Adrenal gland (tissue), 12 donors: ENCODE measurements around the gene RNU6-9. TPM values are rescaled to one million over a fixed set of nuclear protein-coding genes. Genes with fewer than 3 reads are reported as not detected.

Experiments
- DNase-seq, 7 donors: peaks; one replicate each; pipeline ENCODE4 v3.0.0-alpha.2; 2019 to 2020
- H3K27ac ChIP-seq, 5 donors: fragments of 200-600 bp; sonication (generic) in 4 of 5; 1 replicate in 3 of 5; 2 replicates in 2 of 5; pipeline versions ENCODE4 v1.5.1 to v1.8.0; 2016 to 2020; ENCODE audit warnings: mild to moderate bottlenecking in 1 of 5
- H3K27me3 ChIP-seq: fragments of 200-600 bp; 2 replicates; pipeline ENCODE4 v1.8.0; 2021
- H3K36me3 ChIP-seq, 2 donors: fragments of 200-600 bp; replicated peaks in 1 of 2; 1 replicate in 1 of 2; 2 replicates in 1 of 2; pipeline versions ENCODE4 v1.5.1 to v1.8.0; 2018 to 2022
- H3K4me1 ChIP-seq, 2 donors: fragments of 200-600 bp; replicated peaks in 1 of 2; 1 replicate in 1 of 2; 2 replicates in 1 of 2; pipeline versions ENCODE4 v1.5.1 to v1.8.0; 2018 to 2021
- H3K4me3 ChIP-seq, 4 donors: fragments of 200-600 bp; sonication (generic) in 3 of 4; one replicate each; pipeline ENCODE4 v1.5.1; 2016 to 2018
- H3K9me3 ChIP-seq, 3 donors: fragments of 200-600 bp; sonication (generic) in 1 of 3; replicated peaks in 1 of 3; 1 replicate in 2 of 3; 2 replicates in 1 of 3; pipeline versions ENCODE4 v1.5.1 to v1.8.0; 2016 to 2021
- CTCF ChIP-seq, 6 experiments: fragments of 450-650 bp in 4 of 6; fragments of 200-600 bp in 2 of 6; sonication (generic) in 1 of 6; IDR thresholded peaks; 1 replicate in 5 of 6; 2 replicates in 1 of 6; pipeline versions ENCODE4 v1.5.1 to v1.8.0; 2016 to 2021; ENCODE audit warnings: antibody characterized with exemption in 6 of 6, mild to moderate bottlenecking in 2 of 6, moderate library complexity in 1 of 6
- POLR2A ChIP-seq, 2 donors: fragments of 450-650 bp; IDR thresholded peaks; one replicate each; pipeline ENCODE4 v1.6.1; 2017; ENCODE audit warnings: antibody characterized with exemption in 2 of 2, mild to moderate bottlenecking in 2 of 2, moderate library complexity in 1 of 2
- WGBS, 4 donors: extraction: QIAGEN DNeasy Blood & Tissue Kit in 2 of 4; methylation state at CpG; one replicate each; pipeline versions ENCODE4 v1.1.5 to v1.1.7; 2013 to 2017; 5-methylcytosine and 5-hydroxymethylcytosine counted together
- intact Hi-C, 2 donors: fragments of 100-400 bp; cut with DNase I; formaldehyde crosslinking; loops; one replicate each; pipeline versions ENCODE4 v1.14.1 to v1.15.0; 2022 to 2023
- polyA plus RNA-seq, 3 donors: library from polyadenylated mRNA; stranded (reverse); fragments of 200-250 nt in 2 of 3; fragments of 350-450 nt in 1 of 3; fragmentation: Illumina TruSeq in 1 of 3; extraction: RNeasy Lipid Tissue Mini Kit (QIAGEN cat#74804) in 1 of 3; gene quantifications; one replicate each; pipeline ENCODE4 v1.2.3, GENCODE V29; 2013 to 2014
- total RNA-seq, 9 donors: library from RNA; depleted of rRNA in 4 of 9; stranded (reverse); fragments of >200 nt in 4 of 9; fragments of 120-200 nt in 1 of 9; fragmentation: NEBNext Ultra II Directional in 1 of 9; extraction: Animal tissue kit (Norgen Biotek cat#: 25700) in 1 of 9; gene quantifications; one replicate each; pipeline versions ENCODE4 v1.1.0 to v1.2.4, GENCODE V29; 2013 to 2023
- donor health status: healthy with polysubstance abuse.
- donor health status: Bipolar disorder and iron deficiency.
- donor health status: DM: yes; HTN: yes; CAD: no.
- donor health status: DM: no; HTN: no; CAD: no.
- donor health status: DM: no; HTN: no; CAD: no.
- donor health status: DM: yes; HTN: yes; CAD: no.

RNU6-9 gene
- total and polyA plus RNA-seq, 12 donors: not detected

- Histone ChIP-seq H3K9me3 (no peaks in the 10 kb centered on the region), H3K27me3 (peaks cover 9% of the 10 kb centered on the region), H3K36me3 (no peaks in the 10 kb centered on the region), H3K4me1 (peaks cover 6 to 9% of the 10 kb centered on the region in 2 donors), H3K4me3 (peak within 1 kb of the TSS in 1 of 4 donors; percentile 46), H3K27ac (peak within 1 kb of the TSS in 2 of 5 donors; percentile 41 to 72)
- peak in 1 of 2 donors; percentile 45 for TF ChIP-seq POLR2A (IDR thresholded peaks at IDR 0.05)
- TF ChIP-seq CTCF (IDR thresholded peaks at IDR 0.05): no peak
- peak in 3 of 7 donors; percentile 45 to 59 (median 57) for DNase-seq
- WGBS, 4 donors: 31 to 48% (median 42%) methylated on average over 10 to 24 of the region's 24 CpGs
- intact Hi-C loops: loop anchor here in 1 of 2 donors (10.0 kb wide), 1 partner anchor 84 kb away; no protein-coding TSS in a partner anchor
Measured at GRCh38 chr19:858868-859843, 34.1 kb upstream of the RNU6-9 start, which contains the start of gene CFD. Gene CFD (plus strand): TSS chr19:859664. CDS start chr19:859690, 26 bp downstream.

- Histone ChIP-seq H3K9me3 (no peaks in the 10 kb centered on the region), H3K4me1 (peaks cover 6 to 9% of the 10 kb centered on the region in 2 donors), H3K27me3 (peaks cover 9% of the 10 kb centered on the region), H3K27ac (no peak overlapping the region), H3K36me3 (no peaks in the 10 kb centered on the region), H3K4me3 (no peak overlapping the region)
- DNase-seq: peak in 1 of 7 donors; percentile 29
- TF ChIP-seq POLR2A (IDR thresholded peaks at IDR 0.05): no peak
- intact Hi-C loops: loop anchor here in 1 of 2 donors (5.0 kb wide), 1 partner anchor 56 kb away; the partner anchor contains the start of gene KISS1R
- 51 to 59% (median 57%) methylated on average over 10 to 32 of the region's 35 CpGs; no CpG with 5 or more reads in 1 of the 4 donors for WGBS, 4 donors
Measured at GRCh38 chr19:861141-861755, 32.0 kb upstream of the RNU6-9 start.

- no peaks in the 10 kb centered on the region for H3K36me3 ChIP-seq
- H3K9me3 ChIP-seq: no peaks in the 10 kb centered on the region
- H3K27ac ChIP-seq: peak overlapping the region in 1 of 5 donors; percentile 29
- WGBS, 4 donors: 7 to 28% (median 14%) methylated on average over 10 to 60 of the region's 60 CpGs
- intact Hi-C loops: loop anchor here in 1 of 2 donors (5.0 kb wide), 1 partner anchor 55 kb away; the partner anchor contains the start of gene KISS1R
- H3K27me3 ChIP-seq: peaks cover 9% of the 10 kb centered on the region
- no peak overlapping the region for H3K4me3 ChIP-seq
- no peak for TF ChIP-seq POLR2A (IDR thresholded peaks at IDR 0.05)
- TF ChIP-seq CTCF (IDR thresholded peaks at IDR 0.05): peak in 1 of 6 experiments; percentile 6
- DNase-seq: peak in 6 of 7 donors; percentile 45 to 85 (median 64)
- peaks cover 6 to 9% of the 10 kb centered on the region in 2 donors for H3K4me1 ChIP-seq
Measured at GRCh38 chr19:861756-862580, 31.3 kb upstream of the RNU6-9 start.
